ENCODE measurements around the gene WNT11. TPM values are rescaled to one million over a fixed set of nuclear protein-coding genes. Genes with fewer than 3 reads are reported as not detected.

WNT11 gene
- total RNA-seq, 4 donors from 2014 or later, result 4.2 to 11.4 (median 7.4) TPM

GRCh38 chr11:76229690-76230240 is 23.5 kb upstream of the WNT11 start:
- TF ChIP-seq CTCF (IDR thresholded peaks at IDR 0.05), result no peak
- no peak for TF ChIP-seq POLR2A (IDR thresholded peaks at IDR 0.05)
- DNase-seq (ENCODE audit: low spot score in 2 of 2), result no peak
- intact Hi-C loops (cut with DNase I; ENCODE audit: low total_unique reads), result no loop called here
- WGBS, 2 donors, result 96 to 98% methylated on average over 8 of the region's 8 CpGs
- no peak overlapping the region for H3K4me3 ChIP-seq (ENCODE audit: low read depth, poor library complexity, severe bottlenecking)

- 41 to 85% methylated on average over 5 of the region's 5 CpGs for WGBS, 2 donors
- TF ChIP-seq CTCF (IDR thresholded peaks at IDR 0.05), result no peak
- no peak for TF ChIP-seq POLR2A (IDR thresholded peaks at IDR 0.05)
- no peak for DNase-seq (ENCODE audit: low spot score in 2 of 2)
- no peak overlapping the region for H3K4me3 ChIP-seq (ENCODE audit: low read depth, poor library complexity, severe bottlenecking)
- intact Hi-C loops (cut with DNase I; ENCODE audit: low total_unique reads), result no loop called here
Measured at GRCh38 chr11:76228875-76229149, 22.5 kb upstream of the WNT11 start.

GRCh38 chr11:76228071-76228874 is 22.0 kb upstream of the WNT11 start:
- no peak for DNase-seq (ENCODE audit: low spot score in 2 of 2)
- 77 to 84% methylated on average over 15 of the region's 15 CpGs for WGBS, 2 donors
- no peak for TF ChIP-seq CTCF (IDR thresholded peaks at IDR 0.05)
- TF ChIP-seq POLR2A (IDR thresholded peaks at IDR 0.05), result no peak
- H3K4me3 ChIP-seq (ENCODE audit: low read depth, poor library complexity, severe bottlenecking), result no peak overlapping the region
- intact Hi-C loops (cut with DNase I; ENCODE audit: low total_unique reads), result no loop called here

GRCh38 chr11:76226626-76227025 is 20.3 kb upstream of the WNT11 start:
- 86 to 95% methylated on average over 3 of the region's 3 CpGs for WGBS, 2 donors
- TF ChIP-seq CTCF (IDR thresholded peaks at IDR 0.05) (no peak), POLR2A (IDR thresholded peaks at IDR 0.05) (no peak)
- DNase-seq (ENCODE audit: low spot score in 2 of 2), result no peak
- no peak overlapping the region for H3K4me3 ChIP-seq (ENCODE audit: low read depth, poor library complexity, severe bottlenecking)
- intact Hi-C loops (cut with DNase I; ENCODE audit: low total_unique reads), result no loop called here

GRCh38 chr11:76225122-76225611 is 18.9 kb upstream of the WNT11 start:
- H3K4me3 ChIP-seq (ENCODE audit: low read depth, poor library complexity, severe bottlenecking), result no peak overlapping the region
- intact Hi-C loops (cut with DNase I; ENCODE audit: low total_unique reads), result no loop called here
- no peak for TF ChIP-seq POLR2A (IDR thresholded peaks at IDR 0.05)
- no peak for TF ChIP-seq CTCF (IDR thresholded peaks at IDR 0.05)
- DNase-seq (ENCODE audit: low spot score in 2 of 2), result no peak
- WGBS, 2 donors, result 73 to 82% methylated on average over 17 of the region's 17 CpGs
